SK-N-SH (cell line): ENCODE data around the gene MCRIP2. TPM values are rescaled to one million over a fixed set of nuclear protein-coding genes. Genes with fewer than 3 reads are reported as not detected.

Experiments used
- CTCF ChIA-PET: fragments of 300-600, 350-600 bp; formaldehyde crosslinking; extraction: SDS; loops from one replicate; lab custom pipeline; 2021; lab: Yijun Ruan, JAX
- POLR2A ChIA-PET: fragments of 350-600 bp; sonication (Branson Sonifier 250); formaldehyde crosslinking; extraction: SDS; loops from one replicate; lab custom pipeline; 2020; ENCODE audit warnings: antibody characterized with exemption, inconsistent platforms; lab: Yijun Ruan, JAX
- DNase-seq: peaks from one replicate; pipeline ENCODE4 v3.0.0; 2012
- H2AFZ ChIP-seq: fragments of 200-600 bp; sonication (generic); 2 replicates; pipeline ENCODE4 v1.8.1; 2016; ENCODE audit warnings: antibody characterized with exemption, mild to moderate bottlenecking, low read depth
- H3F3A ChIP-seq: fragments of 200-600 bp; sonication (generic); replicated peaks from 2 replicates; pipeline ENCODE3; 2016; ENCODE audit warnings: antibody characterized with exemption, mild to moderate bottlenecking; ENCODE audit not compliant: insufficient read depth
- H3K27ac ChIP-seq, 2 experiments: fragments of 200-500 bp in 1 of 2; fragments of 200-600 bp in 1 of 2; sonication (Bioruptor generic) in 1 of 2; sonication (generic), shearing (Covaris generic) in 1 of 2; 2 replicates each; pipeline versions ENCODE4 v1.5.1 to v1.6.1; 2014 to 2016; ENCODE audit warnings: low read depth in 2 of 2, inconsistent platforms in 1 of 2, low read length in 1 of 2, mild to moderate bottlenecking in 1 of 2, mixed read lengths in 1 of 2
- H3K27me3 ChIP-seq: fragments of 200-600 bp; sonication (generic), shearing (Covaris generic); 2 replicates; pipeline ENCODE4 v1.6.1; 2016; ENCODE audit warnings: mixed run types; ENCODE audit not compliant: insufficient read depth
- H3K36me3 ChIP-seq, 2 experiments: fragments of 200-500 bp in 1 of 2; fragments of 200-600 bp in 1 of 2; sonication (Bioruptor generic) in 1 of 2; sonication (generic) in 1 of 2; replicated peaks in 1 of 2; 2 replicates each; pipeline versions ENCODE3 to v1.5.1; 2014 to 2016; ENCODE audit warnings: low read length in 1 of 2, mild to moderate bottlenecking in 1 of 2; ENCODE audit not compliant: insufficient read depth in 2 of 2, control insufficient read depth in 1 of 2
- H3K4me1 ChIP-seq, 2 experiments: fragments of 200-500 bp in 1 of 2; fragments of 200-600 bp in 1 of 2; sonication (Bioruptor generic) in 1 of 2; sonication (generic), shearing (Covaris generic) in 1 of 2; 2 replicates each; pipeline versions ENCODE4 v1.5.1 to v1.6.1; 2014 to 2016; ENCODE audit warnings: low read depth in 1 of 2, low read length in 1 of 2, mixed run types in 1 of 2; ENCODE audit not compliant: insufficient read depth in 2 of 2, control insufficient read depth in 1 of 2
- H3K4me2 ChIP-seq: fragments of 200-600 bp; sonication (generic), shearing (Covaris generic); 2 replicates; pipeline ENCODE4 v1.6.1; 2017; ENCODE audit warnings: mixed run types
- H3K4me3 ChIP-seq, 2 experiments: fragments of 200-500 bp in 1 of 2; fragments of 200-600 bp in 1 of 2; sonication (Bioruptor generic) in 1 of 2; sonication (generic), shearing (Covaris generic) in 1 of 2; 2 replicates each; pipeline versions ENCODE4 v1.5.1 to v1.8.1; 2014 to 2016; ENCODE audit warnings: low read depth in 2 of 2, inconsistent platforms in 1 of 2, low read length in 1 of 2, mild to moderate bottlenecking in 1 of 2, mixed read lengths in 1 of 2, moderate library complexity in 1 of 2
- H3K79me2 ChIP-seq: fragments of 200-600 bp; sonication (generic); 2 replicates; pipeline ENCODE4 v1.8.1; 2017; ENCODE audit warnings: mild to moderate bottlenecking; ENCODE audit not compliant: insufficient read depth
- H3K9ac ChIP-seq: fragments of 200-600 bp; sonication (generic); 2 replicates; pipeline ENCODE4 v1.6.1; 2017; ENCODE audit warnings: mixed run types
- H3K9me2 ChIP-seq: fragments of 200-600 bp; sonication (generic); 2 replicates; pipeline ENCODE4 v1.6.1; 2017; ENCODE audit warnings: mixed run types
- H3K9me3 ChIP-seq: fragments of 200-600 bp; sonication (generic); 2 replicates; pipeline ENCODE4 v1.6.1; 2017; ENCODE audit warnings: mixed run types, mild to moderate bottlenecking, moderate library complexity
- H4K20me1 ChIP-seq: fragments of 200-600 bp; sonication (generic); 2 replicates; pipeline ENCODE4 v1.6.1; 2017; ENCODE audit warnings: mild to moderate bottlenecking, mixed run types; ENCODE audit not compliant: insufficient read depth
- EP300 ChIP-seq, 2 experiments: IDR thresholded peaks; 2 replicates each; pipeline versions ENCODE4 v1.4.0 to v1.6.1; 2012; ENCODE audit warnings: borderline replicate concordance in 1 of 2, low read depth in 1 of 2, low read length in 1 of 2
- EZH2phosphoT487 ChIP-seq: fragments of 200-600 bp; sonication (generic); IDR thresholded peaks from 2 replicates; pipeline ENCODE4 v1.6.1; 2017; ENCODE audit warnings: low read depth, mixed run types, mild to moderate bottlenecking, antibody characterized with exemption, moderate library complexity, borderline replicate concordance
- FOSL2 ChIP-seq: IDR thresholded peaks from 2 replicates; pipeline ENCODE4 v1.4.0; 2012; ENCODE audit warnings: low read depth, mild to moderate bottlenecking, moderate library complexity, borderline replicate concordance
- FOXJ3 ChIP-seq: sonication (generic); formaldehyde crosslinking; IDR thresholded peaks from 2 replicates; pipeline ENCODE4 v1.5.1; 2020; ENCODE audit warnings: mild to moderate bottlenecking, missing genetic modification reagents
- GABPA ChIP-seq: IDR thresholded peaks from 2 replicates; pipeline ENCODE4 v1.4.0; 2012; ENCODE audit warnings: low read depth, mild to moderate bottlenecking
- JUND ChIP-seq: IDR thresholded peaks from 2 replicates; pipeline ENCODE4 v1.4.0; 2012
- MEF2A ChIP-seq: IDR thresholded peaks from 2 replicates; pipeline ENCODE4 v1.4.0; 2012; ENCODE audit warnings: low read depth, borderline replicate concordance
- MXI1 ChIP-seq: IDR thresholded peaks from 2 replicates; pipeline ENCODE4 v1.6.1; 2012; ENCODE audit warnings: mild to moderate bottlenecking, low read depth, low read length, improper control_type of control experiment
- PBX3 ChIP-seq: IDR thresholded peaks from 2 replicates; pipeline ENCODE4; 2012
- RCOR1 ChIP-seq: fragments of 150-350 bp; IDR thresholded peaks from 2 replicates; pipeline ENCODE4 v1.6.1; 2017; ENCODE audit warnings: antibody characterized with exemption, low read length
- SMC3 ChIP-seq: IDR thresholded peaks from 2 replicates; pipeline ENCODE4 v1.6.1; 2012; ENCODE audit warnings: low read depth, low read length, improper control_type of control experiment
- TAF1 ChIP-seq: IDR thresholded peaks from 2 replicates; pipeline ENCODE4 v1.6.1; 2012; ENCODE audit warnings: low read depth, mild to moderate bottlenecking, low read length, moderate library complexity, borderline replicate concordance
- YY1 ChIP-seq: IDR thresholded peaks from 2 replicates; pipeline ENCODE4 v1.4.0; 2012; ENCODE audit warnings: low read depth, mild to moderate bottlenecking
- WGBS: methylation state at CpG from one replicate; pipeline ENCODE4 v1.1.6; 2017; ENCODE audit warnings: low lambda C conversion rate; 5-methylcytosine and 5-hydroxymethylcytosine counted together
- polyA plus RNA-seq, 3 experiments: library from polyadenylated mRNA; depleted of rRNA; stranded (reverse); fragments of >200 nt; gene quantifications; 2 replicates each; pipeline ENCODE4 v1.2.3, GENCODE V29; 2012
- TF ChIP-seq, protein P1 (sequence below): fragments of 200-600 bp; sonication (generic); IDR thresholded peaks from 2 replicates; pipeline ENCODE4 v1.6.1; 2017; ENCODE audit warnings: antibody characterized with exemption, mild to moderate bottlenecking, moderate library complexity
- TF ChIP-seq, protein P2 (sequence below): fragments of 150-350 bp; IDR thresholded peaks from 2 replicates; pipeline ENCODE4 v1.6.1; 2016; ENCODE audit warnings: mild to moderate bottlenecking, low read depth, low read length

Gene MCRIP2
- polyA plus RNA-seq, 1 of the 3 experiments (the other 2 are of a cell fraction): 36.9 TPM

DNA sequence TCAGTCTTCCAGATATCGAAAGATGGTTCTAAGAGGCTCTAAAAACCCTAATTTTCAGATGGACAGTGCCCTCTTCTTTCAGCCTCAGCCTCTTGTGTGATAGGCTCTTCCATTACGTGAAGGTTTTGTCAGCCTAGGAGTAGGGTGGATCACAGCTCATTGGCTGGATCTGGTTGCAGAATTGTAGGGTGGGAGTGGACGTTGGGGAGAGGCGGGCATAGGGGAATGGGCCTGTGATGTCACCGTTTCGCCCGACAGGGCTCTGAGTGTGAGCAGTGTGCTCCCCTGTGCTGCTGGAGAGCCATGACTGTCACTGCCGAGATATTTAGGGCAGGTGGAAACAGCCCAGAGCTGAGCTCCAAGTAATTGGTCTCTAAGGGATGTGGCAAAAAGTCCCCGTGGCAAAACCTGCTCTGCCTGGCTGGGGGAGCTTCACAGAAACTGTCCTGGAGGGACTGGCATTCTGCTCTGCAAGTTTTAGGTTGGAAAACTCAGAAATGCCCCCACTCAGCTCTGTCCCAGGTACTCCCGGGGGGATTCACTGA lies 17.0 kb upstream of the MCRIP2 start (continued):
- TF ChIP-seq FOSL2: no peak

DNA sequence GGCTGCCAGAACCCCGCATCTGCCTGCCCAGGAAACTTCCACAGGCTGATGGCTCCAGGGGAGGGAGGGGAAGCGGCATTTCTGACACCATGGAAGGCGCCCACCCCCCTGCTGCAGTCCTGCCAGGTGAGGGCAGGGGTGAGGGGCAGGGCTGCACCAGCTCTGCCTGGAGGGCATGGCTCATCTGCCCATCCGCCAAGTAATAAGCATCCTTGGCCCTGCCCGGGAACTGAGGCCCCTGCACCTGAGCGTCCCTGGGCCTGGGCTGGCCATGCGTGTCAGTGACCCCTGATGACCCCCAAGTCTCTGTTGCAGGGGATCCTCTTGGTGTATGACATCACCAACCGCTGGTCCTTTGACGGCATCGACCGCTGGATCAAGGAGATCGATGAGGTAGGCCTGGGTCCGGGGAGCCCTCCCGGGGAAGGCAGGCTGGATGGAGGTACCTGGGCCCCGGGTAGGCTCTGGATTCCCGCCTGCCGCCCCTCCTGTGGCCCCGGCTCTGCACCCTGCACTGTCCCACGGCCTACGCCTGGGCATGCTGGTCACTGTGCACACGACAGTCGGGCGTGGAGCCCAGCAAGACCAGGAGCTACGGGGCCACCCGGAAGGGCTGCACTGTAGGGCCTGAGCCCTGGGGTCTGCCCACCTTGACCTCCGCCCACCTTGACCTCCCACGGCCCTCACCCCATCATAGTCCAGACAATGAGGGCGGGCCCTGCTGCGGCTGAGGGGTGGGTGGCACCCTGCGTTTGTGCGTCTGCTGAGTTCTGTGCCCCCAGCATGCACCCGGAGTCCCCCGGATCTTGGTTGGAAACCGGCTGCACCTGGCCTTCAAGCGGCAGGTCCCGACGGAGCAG lies 16.3 kb upstream of the MCRIP2 start:
- no peak overlapping the region for H3K4me3 ChIP-seq
- 97% methylated on average over 7 of the region's 37 CpGs for WGBS
- peaks cover 5% of the 10 kb centered on the region; the same call in 1 of the 2 replicates for H3K79me2 ChIP-seq
- no peaks in the 10 kb centered on the region for H3K27me3 ChIP-seq
- no peak overlapping the region for H3K27ac ChIP-seq
- H3K9me3 ChIP-seq: no peaks in the 10 kb centered on the region
- TF ChIP-seq GABPA: no peak
- no peak for TF ChIP-seq SMC3
- TF ChIP-seq YY1: no peak
- H3K9ac ChIP-seq: no peak overlapping the region
- ChIA-PET POLR2A (no interaction called here), CTCF (interaction anchor here (0.6 to 2.6 kb wide), 10 partner anchors 11 to 234 kb away, joined by 3 to 12 read pairs (median 4); partner anchors contain the start of genes METTL26 and RAB40C)
- no peaks in the 10 kb centered on the region for H3K9me2 ChIP-seq
- peaks cover 0 to 3% of the 10 kb centered on the region in 2 experiments for H3K36me3 ChIP-seq
- no peak overlapping the region for H3K4me2 ChIP-seq
- DNase-seq: no peak
- no peaks in the 10 kb centered on the region for H4K20me1 ChIP-seq
- H3K4me1 ChIP-seq: peaks cover 10 to 29% of the 10 kb centered on the region in 2 experiments; a peak in 3 of 4 replicates
- no peak overlapping the region for H2AFZ ChIP-seq
- H3F3A ChIP-seq: peaks cover 5% of the 10 kb centered on the region

- Histone ChIP-seq H3K36me3 (peaks cover 0 to 3% of the 10 kb centered on the region in 2 experiments), H3K4me3 (no peak overlapping the region), H3K9ac (peak overlapping the region; percentile 28; the same call in 1 of the 2 replicates), H3K4me1 (peaks cover 10 to 37% of the 10 kb centered on the region in 2 experiments; a peak in 3 of 4 replicates), H3K9me2 (no peaks in the 10 kb centered on the region), H3K27ac (peak overlapping the region in 1 of 2 experiments; percentile 91; a peak in 2 of 4 replicates), H3K27me3 (no peaks in the 10 kb centered on the region), H2AFZ (no peak overlapping the region), H3K79me2 (peaks cover 5% of the 10 kb centered on the region; the same call in 1 of the 2 replicates), H4K20me1 (no peaks in the 10 kb centered on the region), H3K9me3 (no peaks in the 10 kb centered on the region), H3F3A (peaks cover 5% of the 10 kb centered on the region), H3K4me2 (peak overlapping the region; percentile 45; the same call in 1 of the 2 replicates)
- 95% methylated on average over 25 of the region's 35 CpGs for WGBS
- ChIA-PET CTCF (interaction anchor here (2.6 kb wide), 1 partner anchor 22 kb away, joined by 12 read pairs; no protein-coding TSS in a partner anchor), POLR2A (no interaction called here)
- no peak for TF ChIP-seq EZH2phosphoT487
- TF ChIP-seq TAF1: no peak
- no peak for TF ChIP-seq FOSL2
- no peak for TF ChIP-seq JUND
- TF ChIP-seq, protein P1, sequence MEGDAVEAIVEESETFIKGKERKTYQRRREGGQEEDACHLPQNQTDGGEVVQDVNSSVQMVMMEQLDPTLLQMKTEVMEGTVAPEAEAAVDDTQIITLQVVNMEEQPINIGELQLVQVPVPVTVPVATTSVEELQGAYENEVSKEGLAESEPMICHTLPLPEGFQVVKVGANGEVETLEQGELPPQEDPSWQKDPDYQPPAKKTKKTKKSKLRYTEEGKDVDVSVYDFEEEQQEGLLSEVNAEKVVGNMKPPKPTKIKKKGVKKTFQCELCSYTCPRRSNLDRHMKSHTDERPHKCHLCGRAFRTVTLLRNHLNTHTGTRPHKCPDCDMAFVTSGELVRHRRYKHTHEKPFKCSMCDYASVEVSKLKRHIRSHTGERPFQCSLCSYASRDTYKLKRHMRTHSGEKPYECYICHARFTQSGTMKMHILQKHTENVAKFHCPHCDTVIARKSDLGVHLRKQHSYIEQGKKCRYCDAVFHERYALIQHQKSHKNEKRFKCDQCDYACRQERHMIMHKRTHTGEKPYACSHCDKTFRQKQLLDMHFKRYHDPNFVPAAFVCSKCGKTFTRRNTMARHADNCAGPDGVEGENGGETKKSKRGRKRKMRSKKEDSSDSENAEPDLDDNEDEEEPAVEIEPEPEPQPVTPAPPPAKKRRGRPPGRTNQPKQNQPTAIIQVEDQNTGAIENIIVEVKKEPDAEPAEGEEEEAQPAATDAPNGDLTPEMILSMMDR: no peak
- TF ChIP-seq, protein P2, sequence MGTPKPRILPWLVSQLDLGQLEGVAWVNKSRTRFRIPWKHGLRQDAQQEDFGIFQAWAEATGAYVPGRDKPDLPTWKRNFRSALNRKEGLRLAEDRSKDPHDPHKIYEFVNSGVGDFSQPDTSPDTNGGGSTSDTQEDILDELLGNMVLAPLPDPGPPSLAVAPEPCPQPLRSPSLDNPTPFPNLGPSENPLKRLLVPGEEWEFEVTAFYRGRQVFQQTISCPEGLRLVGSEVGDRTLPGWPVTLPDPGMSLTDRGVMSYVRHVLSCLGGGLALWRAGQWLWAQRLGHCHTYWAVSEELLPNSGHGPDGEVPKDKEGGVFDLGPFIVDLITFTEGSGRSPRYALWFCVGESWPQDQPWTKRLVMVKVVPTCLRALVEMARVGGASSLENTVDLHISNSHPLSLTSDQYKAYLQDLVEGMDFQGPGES: no peak
- no peak for TF ChIP-seq SMC3
- TF ChIP-seq RCOR1: no peak
- TF ChIP-seq EP300 (IDR thresholded peaks at IDR 0.05; ENCODE audit: borderline replicate concordance in 1 of 2, low read depth in 1 of 2, low read length in 1 of 2): no peak
- TF ChIP-seq GABPA: no peak
- TF ChIP-seq FOXJ3 (CRISPR knock-in tag): no peak
- no peak for TF ChIP-seq MXI1
- TF ChIP-seq MEF2A: no peak
- no peak for TF ChIP-seq PBX3
- no peak for DNase-seq
Measured at GRCh38 chr16:625977-626765, 15.5 kb upstream of the MCRIP2 start.
